DMS79 treated with DMSO at 0.1 percent for 48 hours (cell line): ENCODE measurements around the gene AAMDC.
A peak's percentile ranks its signal among the peaks of the same experiment; 100 is the strongest.

Experiments
- DNase-seq: peaks from one replicate; lab custom pipeline; 2025; lab: John Stamatoyannopoulos, UW

The AAMDC gene

GRCh38 chr11:77820565-77821348 is at the start of gene AAMDC, which contains the start of gene RSF1:
Gene AAMDC, plus strand, starts transcription at chr11:77821144. Its CDS starts 21,353 bp downstream, at chr11:77842497.
Gene RSF1, minus strand, starts transcription at chr11:77820722. Its CDS starts 8 bp downstream, at chr11:77820714.
- DNase-seq: peak; percentile 98

DNA sequence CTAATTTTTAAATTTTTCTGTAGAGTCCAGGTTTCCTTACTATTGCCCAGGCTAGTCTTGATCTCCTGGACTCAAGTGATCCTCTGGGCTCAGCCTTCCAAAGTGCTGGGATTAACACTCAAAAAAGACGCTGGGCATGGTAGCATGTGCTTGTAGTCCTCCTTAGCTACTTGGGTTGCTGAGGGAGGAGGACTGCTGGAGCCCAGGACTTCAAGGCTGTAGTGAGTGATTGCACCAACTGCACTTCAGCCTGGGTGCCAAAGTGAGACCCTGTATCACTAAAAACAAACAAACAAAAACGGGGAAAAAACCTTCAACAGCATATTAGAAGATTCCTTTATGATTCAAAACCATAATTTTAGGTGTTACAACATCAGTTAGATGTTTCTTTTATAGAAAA is 45.0 kb upstream of the AAMDC start:
- DNase-seq: no peak

- no peak for DNase-seq
These were observed 44.5 kb upstream of the AAMDC start for GRCh38 chr11:77776455-77776854.

DNA sequence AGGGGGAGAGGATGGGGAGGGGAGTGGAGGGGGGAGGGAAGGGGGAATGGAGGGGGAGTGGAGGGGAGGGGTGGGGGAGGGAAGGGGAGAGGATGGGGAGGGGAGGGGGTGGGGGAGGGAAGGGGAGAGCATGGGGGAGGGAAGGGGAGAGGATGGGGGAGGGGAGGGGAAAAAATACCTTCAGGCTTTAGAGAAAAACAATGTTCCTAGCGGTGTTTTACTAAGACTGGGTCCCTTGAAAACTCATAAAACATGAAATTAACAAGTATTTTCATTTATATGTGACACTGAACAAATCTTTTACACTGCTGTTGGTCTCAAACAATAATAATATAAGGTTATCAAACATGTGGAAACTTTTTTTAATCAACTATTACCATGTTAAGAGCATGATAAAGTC is 42.8 kb upstream of the AAMDC start:
- no peak for DNase-seq

- DNase-seq: no peak
These were observed 42.4 kb upstream of the AAMDC start for GRCh38 chr11:77778549-77778948.

GRCh38 chr11:77779935-77780334 is 41.0 kb upstream of the AAMDC start:
- DNase-seq: no peak

DNA sequence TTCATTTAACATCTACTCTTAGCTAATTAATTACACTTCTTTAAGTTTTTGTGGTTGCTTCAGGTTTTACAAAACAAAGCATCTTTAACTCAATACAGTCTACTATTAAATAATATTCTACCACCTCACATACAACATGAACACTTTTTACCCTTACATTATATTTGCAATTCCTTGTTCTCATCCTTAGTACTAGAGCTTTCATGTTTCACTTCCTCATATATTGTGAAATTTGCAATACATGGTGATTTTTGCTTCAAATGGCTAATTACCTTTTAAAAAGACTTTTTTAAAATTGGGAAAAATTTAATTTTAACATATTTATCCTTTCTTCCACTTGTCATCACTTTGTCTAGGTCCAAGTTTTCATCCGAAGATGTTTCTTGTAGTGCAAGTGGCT is 37.9 kb upstream of the AAMDC start:
- DNase-seq: no peak

GRCh38 chr11:77784572-77784971 is 36.4 kb upstream of the AAMDC start:
- no peak for DNase-seq

DNA sequence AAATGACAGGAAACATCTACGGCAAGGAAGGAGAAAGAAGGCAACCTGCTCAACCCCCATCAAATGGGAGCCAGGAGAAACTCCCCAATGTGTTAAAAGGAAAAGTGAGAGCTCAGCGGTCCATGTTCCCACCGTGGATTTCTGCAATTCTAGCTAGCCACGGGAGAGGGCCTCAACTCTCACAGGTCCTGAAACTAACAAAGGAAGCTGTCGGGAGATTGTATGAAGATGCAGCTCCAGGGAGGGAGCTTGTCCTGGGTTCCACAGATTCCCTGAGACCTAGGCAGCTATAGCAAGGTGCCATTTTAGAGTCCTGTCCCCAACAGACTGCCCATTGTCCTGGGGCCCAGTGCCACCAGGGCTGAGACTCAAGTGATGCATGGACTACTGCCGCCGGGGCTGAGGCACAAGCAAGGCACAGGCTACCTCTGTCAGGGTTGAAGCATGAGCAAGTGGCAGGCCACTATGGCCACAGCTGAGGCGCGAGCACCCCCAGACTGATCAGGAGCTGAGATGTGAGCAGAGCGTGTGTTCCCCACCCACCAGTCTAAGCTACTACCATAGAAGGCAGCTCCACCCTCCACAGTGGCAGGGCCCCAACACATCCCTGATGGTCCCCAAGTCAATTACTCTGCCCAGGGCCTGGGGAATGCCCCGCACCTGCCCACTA is 31.7 kb upstream of the AAMDC start:
- no peak for DNase-seq

GRCh38 chr11:77789731-77790476 is 31.0 kb upstream of the AAMDC start:
- DNase-seq: no peak

DNA sequence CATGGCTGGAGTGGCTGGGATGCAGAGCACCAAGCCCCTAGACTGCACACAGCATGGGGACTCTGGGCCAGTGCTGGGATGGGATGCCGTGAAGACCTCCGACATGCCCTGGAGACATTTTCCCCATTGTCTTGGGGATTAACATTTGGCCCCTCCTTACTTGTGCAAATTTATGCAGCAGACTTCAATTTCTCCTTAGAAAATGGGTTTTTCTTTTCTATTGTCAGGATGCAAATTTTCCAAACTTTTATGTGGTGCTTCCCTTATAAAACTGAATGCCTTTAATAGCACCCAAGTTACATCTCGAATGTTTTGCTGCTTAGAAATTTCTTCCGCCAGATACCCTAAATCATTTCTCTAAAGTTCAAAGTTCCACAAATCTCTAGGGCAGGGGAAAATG is 29.6 kb upstream of the AAMDC start:
- DNase-seq: no peak

DNA sequence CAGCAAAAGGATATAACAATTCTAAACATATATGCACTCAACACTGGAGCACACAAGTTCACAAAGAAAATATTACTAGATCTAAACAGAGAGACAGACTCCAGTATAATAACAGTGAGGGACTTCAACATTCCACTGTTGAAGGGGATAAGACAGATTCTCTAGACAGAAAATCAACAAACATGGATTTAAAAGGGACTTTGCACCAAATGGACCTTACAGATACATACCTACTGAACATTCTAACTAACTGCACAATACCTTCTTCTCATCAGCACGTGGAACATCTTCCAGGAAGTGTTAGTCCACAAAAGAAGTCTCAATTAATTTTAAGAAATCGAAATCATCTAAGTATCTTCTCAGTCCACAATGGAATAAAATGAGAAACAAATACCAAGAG is 27.0 kb upstream of the AAMDC start:
- DNase-seq: no peak

DNA sequence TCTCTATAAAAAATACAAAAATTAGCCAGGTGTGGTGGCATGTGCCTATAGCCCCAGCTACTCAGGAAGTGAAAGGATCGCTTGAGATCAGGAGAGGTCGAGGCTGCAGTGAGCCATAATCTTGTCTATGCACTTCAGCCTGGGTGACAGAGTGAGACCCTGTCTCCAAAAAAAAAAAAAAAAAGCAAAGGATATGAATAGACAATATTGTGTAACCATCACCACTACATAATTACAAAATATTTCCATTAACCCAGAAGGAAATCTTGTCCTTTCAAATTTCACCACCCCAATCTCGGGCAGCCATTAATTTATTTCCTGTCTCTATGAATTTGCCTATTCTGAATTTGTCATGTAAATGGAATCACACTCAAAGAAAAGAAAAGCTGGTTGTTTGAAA is 21.6 kb upstream of the AAMDC start:
- no peak for DNase-seq

GRCh38 chr11:77800449-77800848 is 20.5 kb upstream of the AAMDC start:
- DNase-seq: no peak

- DNase-seq: no peak
These were observed 19.5 kb upstream of the AAMDC start for GRCh38 chr11:77801477-77801876.

DNA sequence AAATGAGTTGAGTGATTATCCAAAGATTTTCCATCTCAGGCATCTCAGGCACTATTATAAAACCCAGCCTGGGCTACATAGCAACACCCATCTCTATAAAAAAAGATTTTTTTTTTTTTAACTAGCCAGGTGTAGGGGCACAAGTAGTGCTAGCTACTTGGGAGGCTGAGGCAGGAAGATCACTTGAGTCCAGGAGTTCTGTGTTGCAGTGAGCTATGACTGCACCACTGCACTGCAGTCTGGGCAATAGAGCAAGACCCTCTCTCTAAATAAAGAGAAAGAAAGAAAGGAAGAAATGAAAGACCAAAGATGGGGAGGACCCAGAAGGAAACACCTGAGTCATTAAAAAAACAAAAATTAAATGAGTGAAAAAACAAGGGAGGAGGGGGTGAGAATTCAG is 14.5 kb upstream of the AAMDC start:
- DNase-seq: no peak

DNA sequence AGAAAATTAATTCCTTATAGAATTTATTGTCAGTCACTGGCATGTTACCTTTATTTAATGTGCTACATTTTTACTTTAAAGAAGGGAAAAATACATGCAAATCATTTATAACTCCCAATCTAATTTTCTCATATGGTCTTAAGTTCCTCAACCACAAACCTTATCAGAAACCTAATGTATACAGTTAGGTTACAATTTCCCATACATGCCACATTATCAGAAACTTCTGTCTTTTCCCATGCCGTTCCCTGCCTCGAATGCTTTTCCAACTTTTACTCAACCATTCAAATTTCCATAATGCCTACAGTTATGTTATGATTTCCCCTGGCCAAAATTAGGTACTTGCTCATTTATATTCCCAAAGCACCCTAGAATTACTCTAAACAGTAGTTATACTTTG is 14.0 kb upstream of the AAMDC start:
- no peak for DNase-seq

DNA sequence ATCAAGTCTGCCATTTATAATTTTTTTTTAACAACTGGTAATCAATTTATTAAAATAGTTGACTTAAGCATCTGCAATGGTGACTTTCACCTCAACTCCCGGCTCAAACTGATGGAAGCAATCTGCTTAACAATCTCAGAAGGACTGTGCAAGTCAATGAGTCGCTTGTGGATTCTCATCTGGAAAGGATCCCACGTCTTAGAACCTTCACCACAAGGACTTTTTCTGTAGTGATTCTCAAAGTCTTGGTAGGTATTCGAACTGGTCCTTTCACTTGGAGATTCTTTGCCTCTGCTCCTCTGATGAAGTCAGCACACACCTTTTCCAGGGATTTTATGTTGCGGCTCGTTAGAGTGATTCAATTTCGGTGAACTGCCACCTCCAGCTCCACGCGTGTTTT is 7.7 kb upstream of the AAMDC start:
- DNase-seq: no peak

DNA sequence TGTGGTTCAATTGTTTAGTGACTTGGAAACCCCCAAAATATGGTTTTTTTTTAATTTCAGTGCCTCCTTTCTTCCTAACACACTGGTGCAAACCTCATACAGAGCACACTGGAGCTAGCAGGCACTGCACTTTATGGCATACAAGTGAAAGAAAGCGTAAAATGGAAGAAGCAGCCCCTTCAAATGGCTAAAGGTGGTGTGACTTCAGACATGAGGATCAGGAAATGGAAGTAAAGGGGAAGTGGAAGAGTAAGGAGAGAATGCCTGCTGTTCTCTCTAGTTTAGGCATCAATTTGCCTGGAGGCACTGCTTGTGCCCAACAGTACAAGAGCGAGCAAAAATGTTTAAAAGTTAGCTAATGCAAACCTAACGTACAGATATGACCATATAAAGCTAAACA is 6.1 kb upstream of the AAMDC start:
- DNase-seq: no peak

DNA sequence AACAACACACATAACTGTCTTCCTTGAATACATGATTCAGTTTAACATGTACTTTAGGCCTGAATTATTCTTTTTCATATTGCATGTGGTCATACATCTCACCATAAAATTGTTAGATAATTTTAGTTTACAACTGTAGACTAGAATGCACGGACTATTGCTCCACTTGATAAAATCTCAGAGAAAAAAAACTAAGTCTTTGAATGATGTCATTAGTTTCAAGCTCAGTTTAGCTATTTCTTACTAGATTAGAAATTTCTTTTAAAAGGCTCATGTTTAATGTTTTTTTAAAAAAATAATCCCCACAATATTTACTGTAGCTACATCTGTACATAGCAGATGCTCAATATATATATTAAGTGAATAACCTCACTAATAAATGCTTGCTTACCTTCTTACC is 5.5 kb upstream of the AAMDC start:
- no peak for DNase-seq

GRCh38 chr11:77819411-77819920 is 1.5 kb upstream of the AAMDC start:
- peak; percentile 95 for DNase-seq

GRCh38 chr11:77819921-77820564 is 901 bp upstream of the AAMDC start:
- DNase-seq: peak; percentile 58
